ENCODE data around the gene ABCD2.

DNA sequence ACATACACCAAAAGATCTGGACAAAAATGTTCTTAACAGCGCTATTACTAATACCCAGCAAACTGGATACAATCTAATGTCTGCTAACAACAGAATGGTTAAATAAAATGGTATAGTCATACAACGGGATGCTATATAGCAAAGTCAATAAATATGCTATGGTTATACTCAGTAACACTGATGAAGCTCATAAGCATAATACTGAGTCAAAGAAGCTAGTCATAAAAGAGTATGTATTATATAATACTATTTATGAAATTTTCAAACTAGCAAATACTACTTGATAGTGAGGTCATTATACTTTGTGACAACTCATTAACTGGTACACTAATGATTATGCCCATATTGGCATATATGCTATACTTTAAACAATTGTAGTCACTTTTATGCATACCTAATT lies 7.4 kb downstream of the ABCD2 start:
- TF ChIP-seq, protein P1, sequence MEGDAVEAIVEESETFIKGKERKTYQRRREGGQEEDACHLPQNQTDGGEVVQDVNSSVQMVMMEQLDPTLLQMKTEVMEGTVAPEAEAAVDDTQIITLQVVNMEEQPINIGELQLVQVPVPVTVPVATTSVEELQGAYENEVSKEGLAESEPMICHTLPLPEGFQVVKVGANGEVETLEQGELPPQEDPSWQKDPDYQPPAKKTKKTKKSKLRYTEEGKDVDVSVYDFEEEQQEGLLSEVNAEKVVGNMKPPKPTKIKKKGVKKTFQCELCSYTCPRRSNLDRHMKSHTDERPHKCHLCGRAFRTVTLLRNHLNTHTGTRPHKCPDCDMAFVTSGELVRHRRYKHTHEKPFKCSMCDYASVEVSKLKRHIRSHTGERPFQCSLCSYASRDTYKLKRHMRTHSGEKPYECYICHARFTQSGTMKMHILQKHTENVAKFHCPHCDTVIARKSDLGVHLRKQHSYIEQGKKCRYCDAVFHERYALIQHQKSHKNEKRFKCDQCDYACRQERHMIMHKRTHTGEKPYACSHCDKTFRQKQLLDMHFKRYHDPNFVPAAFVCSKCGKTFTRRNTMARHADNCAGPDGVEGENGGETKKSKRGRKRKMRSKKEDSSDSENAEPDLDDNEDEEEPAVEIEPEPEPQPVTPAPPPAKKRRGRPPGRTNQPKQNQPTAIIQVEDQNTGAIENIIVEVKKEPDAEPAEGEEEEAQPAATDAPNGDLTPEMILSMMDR (conservative IDR thresholded peaks at IDR 0.05 in 1 of 2, IDR thresholded peaks at IDR 0.05 in 1 of 2; ENCODE audit: low read depth in 1 of 2, low read length in 2 of 2), result no peak
- TF ChIP-seq EZH2 (IDR thresholded peaks at IDR 0.05; ENCODE audit: low read length, missing control alignments), result no peak

All from fibroblast of lung (primary cell).